IPS-20b (cell line): ENCODE measurements around the gene TEAD1.

Experiments
- H3K27ac ChIP-seq: one replicate; pipeline ENCODE4 v1.5.1; 2013; ENCODE audit warnings: low read length
- H3K27me3 ChIP-seq: 2 replicates; pipeline ENCODE4 v1.6.1; 2013; ENCODE audit warnings: mild to moderate bottlenecking, low read length, inconsistent platforms; ENCODE audit not compliant: insufficient read depth
- H3K36me3 ChIP-seq: 2 replicates; pipeline ENCODE4 v1.6.1; 2013; ENCODE audit warnings: low read depth, mild to moderate bottlenecking, inconsistent platforms, low read length, moderate library complexity; ENCODE audit not compliant: insufficient read depth
- H3K4me1 ChIP-seq: 2 replicates; pipeline ENCODE4 v1.6.1; 2013; ENCODE audit warnings: mild to moderate bottlenecking, control low read depth, inconsistent platforms, low read length, moderate library complexity; ENCODE audit not compliant: insufficient read depth
- H3K4me3 ChIP-seq: 2 replicates; pipeline ENCODE4 v1.5.1; 2013; ENCODE audit warnings: mild to moderate bottlenecking, low read length, inconsistent platforms
- H3K9ac ChIP-seq: 2 replicates; pipeline ENCODE4 v1.6.1; 2013; ENCODE audit warnings: low read depth, mild to moderate bottlenecking, inconsistent platforms, low read length, moderate library complexity
- H3K9me3 ChIP-seq: 2 replicates; pipeline ENCODE4 v1.6.1; 2013; ENCODE audit warnings: mild to moderate bottlenecking, low read depth, low read length, inconsistent platforms; ENCODE audit not compliant: insufficient read depth

TEAD1 gene

GRCh38 chr11:12687216-12687623, 13.0 kb downstream of the TEAD1 start:
- Histone ChIP-seq H3K27me3 (peaks cover 20% of the 10 kb centered on the region), H3K9me3 (no peaks in the 10 kb centered on the region), H3K36me3 (no peaks in the 10 kb centered on the region), H3K27ac (no peak overlapping the region), H3K4me3 (peak overlapping the region; percentile 51), H3K4me1 (peaks cover 82% of the 10 kb centered on the region), H3K9ac (no peak overlapping the region)

- Histone ChIP-seq H3K9ac (no peak overlapping the region), H3K4me1 (peaks cover 82% of the 10 kb centered on the region), H3K9me3 (no peaks in the 10 kb centered on the region), H3K27ac (no peak overlapping the region), H3K4me3 (peak overlapping the region; percentile 51), H3K27me3 (peaks cover 20% of the 10 kb centered on the region), H3K36me3 (no peaks in the 10 kb centered on the region)
These were observed 13.5 kb downstream of the TEAD1 start for GRCh38 chr11:12687740-12688139.

- Histone ChIP-seq H3K9ac (no peak overlapping the region), H3K4me3 (no peak overlapping the region), H3K27ac (no peak overlapping the region), H3K27me3 (peaks cover 20% of the 10 kb centered on the region), H3K9me3 (no peaks in the 10 kb centered on the region), H3K36me3 (no peaks in the 10 kb centered on the region), H3K4me1 (peaks cover 82% of the 10 kb centered on the region)
These were observed 15.0 kb downstream of the TEAD1 start for GRCh38 chr11:12689029-12689755.

GRCh38 chr11:12690663-12691062, 16.4 kb downstream of the TEAD1 start:
- Histone ChIP-seq H3K36me3 (no peaks in the 10 kb centered on the region), H3K9me3 (no peaks in the 10 kb centered on the region), H3K27me3 (peaks cover 17% of the 10 kb centered on the region), H3K4me3 (no peak overlapping the region), H3K9ac (no peak overlapping the region), H3K4me1 (peaks cover 84% of the 10 kb centered on the region), H3K27ac (no peak overlapping the region)

- Histone ChIP-seq H3K27ac (no peak overlapping the region), H3K27me3 (peaks cover 9% of the 10 kb centered on the region), H3K4me3 (no peak overlapping the region), H3K4me1 (peaks cover 80% of the 10 kb centered on the region), H3K9me3 (no peaks in the 10 kb centered on the region), H3K36me3 (no peaks in the 10 kb centered on the region), H3K9ac (no peak overlapping the region)
These were observed 17.3 kb downstream of the TEAD1 start for GRCh38 chr11:12691473-12691872.

- H3K4me1 ChIP-seq: peaks cover 70% of the 10 kb centered on the region
- H3K9me3 ChIP-seq: no peaks in the 10 kb centered on the region
- no peak overlapping the region for H3K4me3 ChIP-seq
- no peaks in the 10 kb centered on the region for H3K27me3 ChIP-seq
- no peak overlapping the region for H3K27ac ChIP-seq
- H3K36me3 ChIP-seq: no peaks in the 10 kb centered on the region
- no peak overlapping the region for H3K9ac ChIP-seq
These were observed 18.2 kb downstream of the TEAD1 start for GRCh38 chr11:12692229-12693075.

- H3K4me1 ChIP-seq: peaks cover 69% of the 10 kb centered on the region
- no peak overlapping the region; the same call in 1 of the 2 replicates for H3K9ac ChIP-seq
- H3K27me3 ChIP-seq: no peaks in the 10 kb centered on the region
- H3K9me3 ChIP-seq: no peaks in the 10 kb centered on the region
- H3K4me3 ChIP-seq: no peak overlapping the region
- no peaks in the 10 kb centered on the region for H3K36me3 ChIP-seq
- H3K27ac ChIP-seq: no peak overlapping the region
These were observed 18.9 kb downstream of the TEAD1 start for GRCh38 chr11:12693094-12693478.

GRCh38 chr11:12693479-12694182, 19.4 kb downstream of the TEAD1 start:
- peak overlapping the region; percentile 14; the same call in 1 of the 2 replicates for H3K9ac ChIP-seq
- H3K36me3 ChIP-seq: no peaks in the 10 kb centered on the region
- no peak overlapping the region for H3K27ac ChIP-seq
- peaks cover 69% of the 10 kb centered on the region for H3K4me1 ChIP-seq
- no peaks in the 10 kb centered on the region for H3K27me3 ChIP-seq
- H3K4me3 ChIP-seq: 0 out of 2 replicates have a peak overlapping the region, but pooled peaks have one; percentile 19
- no peaks in the 10 kb centered on the region for H3K9me3 ChIP-seq

- Histone ChIP-seq H3K9me3 (no peaks in the 10 kb centered on the region), H3K27ac (no peak overlapping the region), H3K9ac (peak overlapping the region; percentile 14; the same call in 1 of the 2 replicates), H3K27me3 (no peaks in the 10 kb centered on the region), H3K4me1 (peaks cover 68% of the 10 kb centered on the region), H3K36me3 (no peaks in the 10 kb centered on the region), H3K4me3 (0 out of 2 replicates have a peak overlapping the region, but pooled peaks have one; percentile 19)
These were observed 19.9 kb downstream of the TEAD1 start for GRCh38 chr11:12694183-12694531.

- no peak overlapping the region for H3K27ac ChIP-seq
- H3K9ac ChIP-seq: no peak overlapping the region
- no peaks in the 10 kb centered on the region for H3K36me3 ChIP-seq
- no peak overlapping the region for H3K4me3 ChIP-seq
- H3K27me3 ChIP-seq: no peaks in the 10 kb centered on the region
- no peaks in the 10 kb centered on the region for H3K9me3 ChIP-seq
- H3K4me1 ChIP-seq: peaks cover 64% of the 10 kb centered on the region
These were observed 21.1 kb downstream of the TEAD1 start for GRCh38 chr11:12695221-12695794.

- Histone ChIP-seq H3K9me3 (no peaks in the 10 kb centered on the region), H3K4me3 (no peak overlapping the region), H3K4me1 (peaks cover 61% of the 10 kb centered on the region), H3K9ac (no peak overlapping the region), H3K27me3 (no peaks in the 10 kb centered on the region), H3K27ac (no peak overlapping the region), H3K36me3 (no peaks in the 10 kb centered on the region)
These were observed 21.7 kb downstream of the TEAD1 start for GRCh38 chr11:12695873-12696272.
